HG03066 (cell line): Measurements from ENCODE around the gene PMS2.
"Not testable (repeated sequence)": the region's sequence is repeated elsewhere in the genome, so short reads cannot be mapped to it uniquely, and the experiment has no call there.

Experiments
- ATAC-seq: cut with Tn5 transposase; IDR thresholded peaks from one replicate; pipeline ENCODE4 v1.9.1; 2021; ENCODE audit warnings: low read depth; ENCODE audit not compliant: unreplicated experiment

Gene PMS2

DNA sequence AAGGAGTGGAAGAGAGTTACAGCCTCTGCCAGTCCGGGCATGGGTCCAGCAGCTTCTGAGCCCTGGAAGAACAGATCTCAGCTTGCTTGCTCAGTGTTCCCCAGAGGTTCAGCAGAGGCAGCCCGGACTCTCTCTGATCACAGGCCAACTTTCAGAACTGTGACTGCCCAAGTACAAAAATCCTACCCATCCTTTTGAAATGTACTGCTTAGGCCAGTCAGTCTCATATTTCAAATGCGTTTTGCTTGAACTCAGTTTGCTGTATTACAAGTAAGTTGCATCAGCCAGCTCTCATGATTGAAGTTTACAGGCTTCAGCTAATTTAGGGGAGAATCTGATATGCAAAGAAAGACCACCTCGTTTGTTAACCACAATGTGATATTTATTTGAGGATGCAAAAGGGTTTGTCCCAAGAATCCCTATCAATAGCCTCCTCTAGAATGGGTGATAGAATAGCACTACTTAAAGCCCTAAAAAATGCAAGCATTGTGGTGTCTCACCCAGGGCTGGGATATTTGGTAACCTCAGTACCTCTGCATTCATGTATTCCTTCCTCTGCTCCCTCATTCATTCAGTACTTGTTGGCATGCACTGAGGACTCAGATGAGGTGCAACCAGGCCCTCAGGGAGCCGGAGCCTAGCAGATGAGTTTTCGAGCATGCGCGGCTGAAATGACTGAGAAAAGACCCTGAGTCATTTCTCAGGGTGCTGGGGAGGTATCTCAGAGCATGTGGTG lies 7.2 kb upstream of the PMS2 start:
- ATAC-seq = no peak

DNA sequence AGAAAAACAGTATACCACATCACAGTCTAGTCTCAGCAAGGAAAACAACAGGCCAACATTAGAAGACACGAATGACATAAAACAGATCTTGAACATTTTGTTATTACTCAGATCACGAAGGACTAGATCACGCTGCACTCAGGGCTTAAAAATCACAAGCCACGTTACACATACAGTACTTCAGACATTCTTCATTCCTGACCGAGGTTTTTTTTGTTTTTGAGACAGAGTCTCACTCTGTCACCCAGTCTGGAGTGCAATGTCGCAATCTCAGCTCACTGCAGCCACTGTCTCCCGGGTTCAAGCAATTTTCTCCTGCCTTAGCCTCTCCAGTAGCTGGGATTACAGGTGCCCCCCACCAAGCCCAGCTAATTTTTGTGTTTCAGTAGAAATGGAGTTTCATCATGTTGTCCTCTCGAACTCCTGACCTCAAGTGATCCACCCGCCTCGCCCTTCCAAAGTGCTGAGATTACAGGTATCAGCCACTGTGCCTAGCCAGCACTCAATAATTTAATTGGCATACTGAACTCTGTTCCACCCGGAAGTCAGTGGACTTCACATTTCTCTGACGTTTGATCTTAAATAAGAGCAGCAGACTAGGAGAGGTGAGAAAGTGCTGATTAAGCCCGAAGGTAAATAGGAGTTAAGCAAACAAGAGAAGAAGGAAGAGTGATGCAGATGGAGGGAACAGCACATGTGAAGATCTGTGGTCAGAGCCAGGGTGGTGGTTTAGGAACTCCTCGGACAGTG lies 3.7 kb upstream of the PMS2 start:
- no peak for ATAC-seq

DNA sequence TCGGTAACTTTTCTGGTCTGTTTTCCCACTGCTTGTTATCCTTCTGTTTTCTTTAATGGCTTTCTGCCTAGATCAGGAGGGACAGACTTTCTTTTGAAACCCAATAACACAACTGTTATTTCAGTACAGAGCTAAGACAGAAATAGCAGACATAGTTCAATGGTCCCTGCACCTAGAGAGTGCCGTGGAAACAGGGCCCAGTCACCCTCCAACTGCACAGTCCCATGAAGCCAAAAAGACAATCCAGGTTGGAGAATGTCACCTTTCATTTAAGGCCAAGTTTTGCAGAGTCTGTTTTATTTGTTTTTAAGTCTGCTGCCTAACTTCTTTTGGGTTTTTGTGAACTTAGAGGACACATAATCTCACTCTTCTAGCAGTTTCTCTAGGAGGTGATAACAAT lies 2.7 kb upstream of the PMS2 start:
- ATAC-seq = no peak

DNA sequence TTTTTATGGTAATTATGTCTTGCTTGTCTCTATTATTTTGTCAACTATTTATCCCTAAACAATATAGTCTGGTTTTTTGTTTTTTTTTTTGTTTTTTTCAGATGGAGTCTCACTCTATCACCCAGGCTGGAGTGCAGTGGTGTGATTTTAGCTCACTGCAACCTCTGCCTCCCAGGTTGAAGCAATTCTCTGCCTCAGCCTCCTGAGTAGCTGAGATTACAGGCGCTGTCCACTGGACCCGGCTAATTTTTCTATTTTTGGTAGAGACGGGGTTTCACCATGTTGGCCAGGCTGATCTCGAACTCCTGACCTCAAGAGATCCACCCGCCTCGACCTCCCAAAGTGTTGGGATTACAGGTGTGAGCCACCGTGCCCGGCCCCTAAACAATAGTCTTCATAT lies 1.5 kb upstream of the PMS2 start:
- ATAC-seq = not testable (repeated sequence)

DNA sequence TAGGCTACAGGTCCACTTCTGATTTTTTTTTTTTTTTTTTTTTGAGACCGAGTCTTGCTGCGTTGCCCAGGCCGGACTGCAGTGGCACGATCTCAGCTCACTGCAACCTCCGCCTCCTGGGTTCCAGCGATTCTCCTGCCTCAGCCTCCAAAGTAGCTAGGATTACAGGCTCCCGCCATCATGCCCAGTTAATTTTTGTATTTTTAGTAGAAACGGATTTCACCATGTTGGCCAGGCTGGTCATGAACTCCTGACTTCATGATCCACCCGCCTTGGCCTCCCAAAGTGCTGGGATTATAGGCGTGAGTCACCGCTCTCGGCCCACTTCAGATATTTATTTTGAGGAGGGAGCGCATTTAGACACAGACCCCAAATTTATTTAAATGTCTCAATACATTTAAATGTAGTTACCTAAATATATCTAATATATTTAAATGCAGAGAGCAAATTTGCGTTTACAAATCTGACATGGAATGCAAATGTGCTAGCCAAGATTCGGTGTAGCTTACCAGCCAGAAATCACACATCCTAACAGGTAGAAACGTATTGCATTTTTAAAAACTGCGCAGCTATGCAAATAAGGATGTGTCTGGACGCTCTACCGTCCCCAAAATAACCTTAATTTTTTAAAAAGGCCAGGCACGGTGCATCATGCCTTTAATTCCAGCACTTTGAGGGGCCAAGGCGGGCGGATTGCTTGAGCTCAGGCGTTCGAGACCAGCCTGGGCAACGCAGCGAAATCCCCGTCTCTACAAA lies 836 bp downstream of the PMS2 start:
- ATAC-seq = not testable (repeated sequence)

DNA sequence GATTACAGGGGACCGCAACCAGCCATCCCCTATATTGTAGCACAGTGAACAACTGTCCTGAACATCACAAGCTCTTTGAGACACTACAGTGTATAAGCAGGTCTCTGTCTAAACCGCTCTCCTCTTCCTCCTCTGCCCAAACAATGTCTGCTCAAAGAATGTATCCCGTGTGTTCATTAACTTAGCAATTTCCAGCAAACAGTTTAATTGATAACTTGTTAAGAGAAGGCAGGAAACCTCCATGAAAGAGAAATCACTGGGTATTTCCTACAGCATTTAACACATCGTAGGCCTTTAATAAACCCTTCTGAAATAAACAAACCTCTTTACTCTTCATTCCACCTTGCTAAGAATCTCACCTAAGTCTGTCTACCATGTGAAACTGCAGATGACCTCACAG lies 1.5 kb downstream of the PMS2 start:
- ATAC-seq = no peak

DNA sequence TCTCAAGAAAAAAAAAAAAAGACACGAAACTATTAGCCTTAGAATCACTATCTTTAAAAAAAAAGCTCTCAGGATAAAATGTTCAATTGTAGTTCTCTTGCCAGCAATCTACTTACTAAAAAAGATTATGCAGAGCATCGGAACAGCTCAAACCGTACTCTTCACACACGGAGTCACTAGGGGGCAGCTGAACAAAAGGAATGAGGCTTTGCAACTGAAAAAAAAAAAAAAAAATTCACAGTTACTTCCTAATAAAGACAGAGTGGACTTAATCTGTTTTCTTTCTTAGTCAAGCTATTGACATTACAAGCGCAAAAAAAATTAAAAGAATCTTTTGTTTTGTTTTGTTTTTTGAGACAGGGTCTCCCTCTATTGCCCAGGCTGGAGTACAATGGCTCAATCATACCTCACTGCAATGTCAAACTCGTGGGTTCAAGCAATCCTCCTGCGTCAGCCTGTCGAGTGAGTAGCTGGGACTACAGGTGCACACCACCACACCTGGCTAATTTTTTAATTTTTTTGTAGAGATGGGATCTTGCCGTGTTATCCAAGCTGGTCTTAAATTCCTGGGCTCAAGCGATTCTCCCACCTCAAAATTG lies 11.5 kb downstream of the PMS2 start:
- ATAC-seq = no peak

DNA sequence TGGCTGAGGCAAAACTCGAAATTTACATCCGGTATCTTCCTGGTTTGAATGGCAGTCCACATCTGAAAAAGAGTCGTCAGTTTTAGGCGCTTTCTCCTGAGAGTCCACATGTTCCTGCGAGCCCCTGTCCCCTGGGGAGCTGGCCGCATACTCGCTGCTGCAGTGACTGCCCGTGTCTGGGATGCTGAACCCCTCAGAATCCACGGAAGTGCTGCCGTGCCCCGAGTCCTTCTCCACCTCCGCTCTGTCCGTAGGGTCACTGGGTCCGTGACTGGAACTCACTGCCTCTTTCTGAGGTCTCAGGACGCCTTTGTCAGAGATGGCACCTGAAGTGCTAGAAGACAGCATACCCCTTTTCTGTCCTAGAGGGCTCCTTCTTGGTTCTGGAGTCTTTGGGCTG lies 21.8 kb downstream of the PMS2 start:
- not testable (repeated sequence) for ATAC-seq

DNA sequence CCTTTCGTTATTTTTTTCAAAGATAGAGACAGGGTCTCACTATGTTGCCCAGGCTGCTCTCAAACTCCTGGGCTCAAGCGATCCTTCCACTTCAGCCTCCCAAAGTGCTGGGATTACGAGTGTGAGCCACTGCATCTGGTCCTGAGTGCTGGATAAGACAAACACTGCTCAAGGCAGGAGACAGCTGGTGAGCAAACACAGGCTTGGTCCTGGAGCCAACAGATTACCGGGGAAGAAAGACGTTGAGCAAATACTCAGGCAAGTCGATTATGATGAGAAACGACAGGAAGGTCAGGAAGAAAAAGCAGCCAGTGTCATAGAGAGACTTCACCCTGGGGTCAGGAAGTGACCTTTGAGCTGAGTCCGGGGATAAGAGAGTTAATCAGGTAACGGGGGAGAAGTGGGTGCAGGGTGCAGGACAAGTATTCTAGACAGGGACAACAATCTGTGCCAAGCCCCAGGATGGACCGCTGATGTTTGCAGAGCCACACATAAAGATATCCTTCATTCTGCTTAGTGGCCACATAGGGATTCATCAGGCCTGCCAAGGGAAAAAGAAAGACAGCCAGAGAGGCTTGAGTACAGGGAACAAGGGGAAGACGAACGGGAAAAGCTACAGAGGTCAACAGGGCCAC lies 29.1 kb downstream of the PMS2 start:
- ATAC-seq = not testable (repeated sequence)

DNA sequence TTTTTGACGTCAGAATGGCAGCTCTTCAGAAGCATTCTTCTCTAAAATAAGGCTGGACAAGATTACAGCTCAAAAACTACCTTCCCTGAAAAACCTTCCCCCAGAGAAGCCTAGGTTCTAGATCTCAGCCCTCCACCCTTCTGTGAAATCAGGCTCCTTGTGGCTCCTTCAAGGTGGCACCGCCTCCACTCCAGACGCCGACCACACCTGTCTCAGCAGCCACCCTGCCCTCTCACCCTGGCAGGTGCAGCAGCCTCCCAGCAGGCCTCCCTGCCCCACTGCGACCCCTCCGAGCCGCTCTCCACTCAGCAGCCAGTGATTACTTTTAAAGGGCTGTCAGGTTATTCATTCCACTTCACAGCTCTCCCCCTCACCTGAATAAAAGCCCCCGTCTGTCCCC lies 35.3 kb downstream of the PMS2 start:
- ATAC-seq = not testable (repeated sequence)

DNA sequence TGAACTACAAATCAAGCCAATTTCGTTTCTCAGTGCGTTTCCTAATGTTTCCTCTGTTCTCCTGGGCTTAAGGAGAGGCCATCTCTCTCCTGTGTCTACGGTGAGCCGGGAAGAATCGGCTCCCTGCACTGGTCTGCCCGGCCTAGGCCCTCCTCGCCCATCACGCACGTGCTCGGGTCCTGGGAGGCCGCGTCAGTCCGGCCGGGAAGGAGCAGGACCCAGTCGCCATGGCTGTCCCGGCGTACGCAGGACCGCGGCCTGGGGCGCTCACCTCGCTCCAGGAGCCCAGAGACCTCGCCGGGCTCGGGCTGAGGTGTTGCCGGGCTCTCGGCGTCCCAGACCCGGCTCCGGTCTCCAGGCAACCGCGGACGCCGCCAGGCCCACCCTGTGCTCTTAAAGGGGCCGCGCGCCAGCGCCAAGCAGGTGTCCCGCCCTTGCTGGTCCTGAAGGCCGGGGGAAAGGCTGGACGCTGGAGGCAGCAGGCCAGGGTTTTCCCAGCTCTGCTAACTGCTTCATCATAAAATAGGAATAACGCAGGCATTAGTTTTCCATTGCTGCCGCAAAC lies 38.4 kb downstream of the PMS2 start, which contains the start of gene RSPH10B:
RSPH10B (minus strand) TSS at position 343 of the 565 bp plus-strand sequence. CDS start 3,573 bp downstream, outside the sequence.
- ATAC-seq = not testable (repeated sequence)

DNA sequence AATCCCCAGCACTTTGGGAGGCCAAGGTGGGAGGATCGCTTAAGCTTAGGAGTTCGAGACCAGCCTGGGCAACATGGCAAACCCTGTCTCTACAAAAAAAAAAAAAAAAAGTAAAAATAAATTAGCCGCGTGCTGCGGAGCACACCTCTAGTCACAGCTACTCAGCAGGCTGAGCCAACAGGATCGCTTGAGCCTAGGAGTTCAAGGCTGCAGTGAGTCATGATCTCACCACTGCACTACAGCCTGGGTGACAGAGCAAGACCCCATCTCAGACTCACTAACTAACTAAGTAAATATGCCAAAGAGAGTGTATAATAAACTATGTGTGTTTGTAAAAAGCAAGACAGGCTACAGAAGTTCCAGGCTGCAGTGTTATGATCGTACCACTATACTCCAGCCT lies 45.0 kb downstream of the PMS2 start:
- ATAC-seq = not testable (repeated sequence)

DNA sequence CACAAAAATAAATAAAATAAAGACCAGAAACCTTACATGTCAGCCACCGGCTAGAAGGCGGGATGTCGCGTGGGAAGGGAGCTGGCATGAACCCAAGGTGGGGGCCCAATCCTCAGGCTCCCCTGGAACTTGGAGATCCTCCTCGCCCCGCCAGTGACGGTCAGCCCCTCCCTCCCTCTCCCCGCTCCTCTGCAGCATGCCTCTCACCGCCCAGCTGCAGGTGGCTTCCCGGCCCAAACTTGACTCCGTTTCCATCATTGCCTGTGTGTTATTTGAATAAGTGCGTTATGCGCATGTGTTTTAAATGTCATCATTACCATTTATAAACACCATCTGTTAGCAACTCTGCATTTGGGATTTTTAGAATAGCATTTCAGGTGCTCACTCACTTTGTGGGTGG lies 45.6 kb downstream of the PMS2 start:
- not testable (repeated sequence) for ATAC-seq

DNA sequence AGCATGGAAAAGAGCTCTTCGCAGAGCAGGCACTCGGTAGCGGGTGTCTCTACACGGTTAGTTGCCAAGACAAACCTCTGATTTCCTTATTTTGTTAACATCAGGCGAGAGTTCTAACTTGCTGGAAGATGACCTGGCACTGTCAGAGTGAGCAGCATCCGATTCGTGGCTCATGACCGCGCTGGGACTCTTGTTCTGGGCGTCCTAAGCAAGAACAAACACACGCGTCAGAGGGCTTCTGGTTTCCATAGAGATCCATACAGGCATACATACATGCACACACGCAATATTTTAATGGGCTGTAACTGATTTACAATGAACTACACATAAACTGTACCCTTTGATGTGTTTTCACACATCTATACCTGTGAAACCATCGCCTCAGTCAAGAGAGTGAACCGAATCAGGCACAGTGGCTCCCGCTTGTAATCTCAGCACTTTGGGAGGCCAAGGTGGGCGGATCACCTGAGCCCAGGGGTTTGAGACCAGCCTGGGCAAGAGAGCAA lies 73.9 kb downstream of the PMS2 start:
- ATAC-seq = not testable (repeated sequence)

DNA sequence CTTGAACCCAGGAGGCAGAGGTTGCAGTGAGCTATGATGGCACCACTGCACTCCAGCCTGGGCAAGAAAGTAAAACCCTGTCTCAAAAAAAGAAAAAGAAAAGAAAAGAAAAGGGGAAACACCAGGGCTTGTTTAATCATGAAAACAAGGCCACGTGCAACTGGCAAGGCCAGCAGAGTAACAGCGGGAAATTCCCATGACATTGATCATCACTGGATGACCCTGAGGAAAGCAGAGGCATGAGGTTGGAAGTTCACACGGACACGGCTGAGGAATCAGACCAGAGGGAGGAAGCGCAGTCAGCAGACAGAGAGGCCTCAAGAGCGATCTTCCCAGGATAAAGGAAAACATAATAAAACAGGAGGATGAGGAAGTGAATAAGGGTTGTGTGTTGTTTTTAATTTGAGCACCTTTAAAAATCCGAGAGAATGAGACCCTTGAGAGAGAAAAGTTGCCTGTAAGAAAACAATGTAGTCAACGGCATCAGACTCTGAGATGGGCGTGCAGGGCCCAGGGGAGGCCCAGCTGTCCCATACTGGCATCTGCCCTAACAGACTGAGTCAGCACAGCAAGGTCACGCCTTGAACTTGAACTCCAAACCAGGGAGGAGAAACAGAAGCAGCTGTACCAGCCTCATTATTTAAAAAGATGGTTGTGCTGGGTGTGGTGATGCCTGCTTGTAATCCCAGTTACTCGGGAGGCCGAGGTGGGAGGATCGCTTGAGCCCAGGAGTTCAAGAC lies 76.8 kb downstream of the PMS2 start:
- not testable (repeated sequence) for ATAC-seq

DNA sequence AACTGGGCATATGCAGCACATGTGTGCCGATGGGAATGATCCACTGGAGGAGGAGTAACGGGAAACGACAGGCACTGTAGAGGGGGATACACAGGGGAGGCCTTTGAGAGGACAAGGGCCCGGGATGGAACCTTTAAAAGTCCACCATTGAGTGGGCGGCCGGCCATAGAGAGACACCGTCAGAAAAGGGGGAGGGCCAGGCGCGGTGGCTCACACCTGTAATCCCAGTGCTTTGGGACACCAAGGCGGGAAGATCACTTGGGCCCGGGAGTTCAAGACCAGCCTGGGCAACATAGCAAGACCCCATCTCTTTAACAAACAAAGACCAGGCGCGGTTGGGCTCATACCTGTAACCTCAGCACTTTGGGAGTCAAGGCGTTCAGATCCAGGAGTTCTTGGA lies 77.6 kb downstream of the PMS2 start:
- not testable (repeated sequence) for ATAC-seq

DNA sequence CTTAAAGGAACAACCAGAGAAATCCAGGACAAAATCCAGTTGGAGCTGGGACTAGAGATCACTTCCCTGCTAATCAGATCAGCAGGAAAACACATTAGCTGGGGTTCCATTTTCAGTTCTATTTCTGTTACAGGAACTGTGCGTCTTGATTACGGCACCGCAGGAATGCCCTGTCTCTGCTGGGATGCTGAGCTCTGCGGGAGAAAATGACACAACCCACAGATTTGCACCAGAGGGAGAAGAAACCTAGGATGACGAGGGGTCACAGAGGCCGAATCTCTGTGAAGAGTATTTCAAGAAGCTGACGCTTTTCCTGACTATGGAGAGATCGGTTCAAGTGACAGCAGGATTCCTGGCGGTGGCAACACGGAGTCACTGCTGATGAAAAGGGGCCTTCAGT lies 78.6 kb downstream of the PMS2 start:
- ATAC-seq = not testable (repeated sequence)

DNA sequence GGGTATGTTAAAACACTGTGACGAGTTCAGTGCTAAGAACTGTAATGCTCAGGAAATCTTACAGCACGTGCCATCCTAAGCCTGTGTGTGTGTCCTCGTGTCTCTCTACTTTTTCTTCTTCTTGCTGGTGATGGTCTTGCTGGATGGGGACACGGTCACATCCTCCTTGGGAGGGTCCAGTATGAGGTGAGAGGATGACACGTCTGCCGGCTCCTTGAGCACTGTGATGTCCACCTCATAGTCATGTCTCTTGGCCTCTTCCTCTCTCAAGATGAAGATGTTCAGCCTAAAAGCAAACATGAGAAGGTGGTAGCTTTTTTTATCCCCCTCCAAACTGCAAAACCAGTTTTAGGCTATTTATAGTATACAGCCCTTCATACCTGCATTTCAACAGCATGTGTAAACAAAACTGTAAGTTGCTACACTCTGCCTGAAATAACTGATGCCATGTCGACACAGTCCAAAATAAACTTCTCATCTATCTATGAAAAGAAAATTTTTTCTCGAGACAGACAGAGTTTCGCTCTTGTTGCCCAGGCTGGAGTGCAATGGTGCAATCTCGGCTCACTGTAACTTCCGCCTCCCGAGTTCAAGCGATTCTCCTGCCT lies 82.5 kb downstream of the PMS2 start:
- ATAC-seq = not testable (repeated sequence)

DNA sequence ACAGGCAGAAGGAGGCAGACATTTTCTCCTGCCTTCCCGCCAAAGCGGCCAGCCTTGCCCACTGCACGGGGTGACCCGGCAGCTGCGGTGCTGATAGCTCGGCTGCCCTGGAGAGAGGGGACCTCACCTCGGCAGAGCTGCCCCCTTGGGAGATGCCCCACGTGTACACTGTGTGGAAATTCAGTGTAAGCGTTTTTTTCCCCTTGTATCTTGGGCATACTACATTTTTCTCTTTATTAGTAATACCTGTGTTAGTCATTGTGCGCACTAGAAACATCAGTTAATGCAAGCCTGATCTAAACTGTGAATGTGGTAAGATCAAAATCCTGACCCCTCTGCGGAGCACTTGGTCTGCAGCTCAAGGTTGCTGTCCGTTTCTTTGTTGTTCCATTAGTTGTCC lies 84.2 kb downstream of the PMS2 start:
- ATAC-seq = not testable (repeated sequence)
